ENCODE data around the gene PARD3B. TPM values are rescaled to one million over a fixed set of nuclear protein-coding genes. Genes with fewer than 3 reads are reported as not detected.

Gene PARD3B
- total RNA-seq, 4 donors from 2014 or later: 6.5 to 17.3 (median 12.7) TPM

GRCh38 chr2:205293559-205293958 is 748.3 kb downstream of the PARD3B start:
- TF ChIP-seq CTCF (IDR thresholded peaks at IDR 0.05) (no peak), POLR2A (IDR thresholded peaks at IDR 0.05) (no peak)
- H3K4me3 ChIP-seq (ENCODE audit: low read depth, poor library complexity, severe bottlenecking): no peak overlapping the region
- intact Hi-C loops (cut with DNase I; ENCODE audit: low total_unique reads): no loop called here
- DNase-seq (ENCODE audit: low spot score in 2 of 2): no peak

GRCh38 chr2:205296959-205297358 is 751.7 kb downstream of the PARD3B start:
- DNase-seq (ENCODE audit: low spot score in 2 of 2): no peak
- TF ChIP-seq CTCF (IDR thresholded peaks at IDR 0.05): no peak
- no peak for TF ChIP-seq POLR2A (IDR thresholded peaks at IDR 0.05)

GRCh38 chr2:205297368-205297767 is 752.1 kb downstream of the PARD3B start:
- no peak for DNase-seq (ENCODE audit: low spot score in 2 of 2)
- H3K4me3 ChIP-seq (ENCODE audit: low read depth, poor library complexity, severe bottlenecking): no peak overlapping the region
- TF ChIP-seq POLR2A (IDR thresholded peaks at IDR 0.05) (no peak), CTCF (IDR thresholded peaks at IDR 0.05) (no peak)
- intact Hi-C loops (cut with DNase I; ENCODE audit: low total_unique reads): no loop called here

More at GRCh38 chr2:205296959-205297358, 751.7 kb downstream of the PARD3B start:
- intact Hi-C loops (cut with DNase I; ENCODE audit: low total_unique reads): no loop called here
- no peak overlapping the region for H3K4me3 ChIP-seq (ENCODE audit: low read depth, poor library complexity, severe bottlenecking)
- WGBS, 2 donors: 96 to 97% methylated on average over 4 of the region's 4 CpGs

- intact Hi-C loops (cut with DNase I; ENCODE audit: low total_unique reads): no loop called here
These were observed 752.6 kb downstream of the PARD3B start for GRCh38 chr2:205297846-205298245.

GRCh38 chr2:205311201-205311600 is 765.9 kb downstream of the PARD3B start:
- intact Hi-C loops (cut with DNase I; ENCODE audit: low total_unique reads): no loop called here
- TF ChIP-seq POLR2A (IDR thresholded peaks at IDR 0.05) (no peak), CTCF (IDR thresholded peaks at IDR 0.05) (no peak)
- WGBS, 2 donors: 51 to 71% methylated on average over 5 of the region's 5 CpGs
- no peak overlapping the region for H3K4me3 ChIP-seq (ENCODE audit: low read depth, poor library complexity, severe bottlenecking)
- DNase-seq (ENCODE audit: low spot score in 2 of 2): no peak

More at GRCh38 chr2:205297846-205298245, 752.6 kb downstream of the PARD3B start:
- DNase-seq (ENCODE audit: low spot score in 2 of 2): no peak
- TF ChIP-seq POLR2A (IDR thresholded peaks at IDR 0.05) (no peak), CTCF (IDR thresholded peaks at IDR 0.05) (no peak)
- no peak overlapping the region for H3K4me3 ChIP-seq (ENCODE audit: low read depth, poor library complexity, severe bottlenecking)
- WGBS, 2 donors: 72 to 79% methylated on average over 4 of the region's 4 CpGs

- DNase-seq (ENCODE audit: low spot score in 2 of 2): no peak
- 92% methylated on average over 2 of the region's 2 CpGs for WGBS, 2 donors
- intact Hi-C loops (cut with DNase I; ENCODE audit: low total_unique reads): no loop called here
These were observed 776.0 kb downstream of the PARD3B start for GRCh38 chr2:205321231-205321630.

More at GRCh38 chr2:205321231-205321630, 776.0 kb downstream of the PARD3B start:
- no peak overlapping the region for H3K4me3 ChIP-seq (ENCODE audit: low read depth, poor library complexity, severe bottlenecking)
- no peak for TF ChIP-seq CTCF (IDR thresholded peaks at IDR 0.05)
- no peak for TF ChIP-seq POLR2A (IDR thresholded peaks at IDR 0.05)

Data from lower leg skin (tissue), 4 donors.